NCI-H2081 (cell line): ENCODE data around the gene GRK5.

Experiments
- DNase-seq, 2 experiments: peaks; one replicate each; lab custom pipeline; 2025; lab: John Stamatoyannopoulos, UW

The GRK5 gene

DNA sequence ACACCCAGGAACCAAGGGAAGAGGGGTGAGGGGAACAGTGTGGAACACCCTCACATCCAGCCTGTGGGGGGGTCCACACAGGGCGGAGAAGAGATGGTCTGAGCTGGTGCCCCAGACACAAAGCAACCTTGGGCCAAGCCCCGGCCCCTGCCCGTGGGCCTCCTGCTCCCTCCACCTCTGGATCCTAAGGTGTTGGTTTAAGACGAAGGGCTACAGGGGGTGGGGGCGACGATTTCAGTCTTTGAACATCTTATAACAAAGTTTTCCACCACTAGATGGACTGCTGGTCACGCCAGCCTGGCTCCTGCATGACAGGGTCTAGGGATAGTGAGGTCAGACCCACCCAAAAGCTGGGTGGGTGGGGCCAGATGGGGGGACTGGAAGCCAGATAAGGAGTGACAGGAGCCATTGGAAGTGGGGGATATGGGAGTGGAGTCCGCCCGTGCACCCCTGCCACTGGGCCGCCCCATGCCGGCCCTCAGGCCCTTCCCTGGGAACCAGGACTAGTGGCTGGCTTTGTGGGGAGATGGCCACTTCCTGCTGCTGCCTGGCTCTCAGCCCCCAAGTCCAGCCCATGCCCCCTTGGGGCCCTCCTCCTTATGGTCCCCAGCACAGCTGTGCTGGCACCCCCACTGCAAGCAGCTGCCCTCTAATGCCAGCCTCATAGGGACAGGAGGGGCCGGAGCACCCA lies 236.7 kb downstream of the GRK5 start:
- DNase-seq, result no peak

DNA sequence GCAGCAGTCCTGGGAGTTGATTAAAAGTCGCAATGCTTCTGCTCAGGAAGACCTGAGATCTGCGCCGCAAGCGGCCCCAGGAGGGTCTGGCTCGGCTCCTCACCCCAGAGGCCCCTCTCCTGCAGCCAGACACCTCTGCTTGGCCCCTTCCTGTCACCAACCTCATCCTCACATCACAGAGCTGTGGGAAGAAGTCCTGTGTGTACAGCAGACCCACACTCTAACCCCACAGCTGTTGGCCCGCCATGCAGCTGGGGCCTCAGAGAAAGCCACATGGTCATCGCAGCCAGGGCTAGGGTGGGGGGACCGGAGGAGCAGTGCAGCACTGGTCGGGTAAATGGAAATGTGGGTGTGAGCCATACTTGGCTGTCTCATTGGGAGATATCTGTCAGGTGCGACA lies 237.5 kb downstream of the GRK5 start:
- no peak for DNase-seq

DNA sequence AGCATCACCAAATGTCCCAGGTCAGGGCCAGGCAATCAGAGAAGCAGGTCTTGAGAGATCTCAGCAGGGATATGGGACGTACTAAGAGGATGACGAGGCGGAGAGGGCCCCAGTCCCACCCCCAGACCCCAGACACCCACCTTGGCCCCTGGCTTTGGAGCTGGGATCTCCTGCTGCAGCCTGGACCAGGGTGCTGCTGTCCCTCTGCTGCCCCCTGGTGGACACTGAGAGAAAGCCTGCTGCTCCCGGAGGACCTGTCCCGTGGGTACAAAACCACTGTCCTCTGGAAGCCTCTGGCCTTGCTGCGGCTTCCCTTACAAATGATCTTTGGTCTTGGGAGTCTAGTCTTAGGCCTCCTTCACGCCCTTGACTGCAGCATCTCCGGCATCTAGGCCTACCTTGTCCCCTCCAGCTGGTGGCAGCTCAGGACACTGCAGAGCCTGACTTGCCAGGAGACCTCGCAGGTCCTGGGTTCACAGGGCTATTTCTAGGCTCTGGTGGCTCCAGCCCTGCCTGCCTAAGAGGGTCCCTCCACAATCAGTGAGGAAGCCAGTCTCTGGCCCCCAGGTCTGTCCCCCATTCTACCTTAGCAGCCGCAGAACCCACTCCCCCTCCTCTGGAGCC lies 238.1 kb downstream of the GRK5 start:
- peak; percentile 28 to 62 for DNase-seq

DNA sequence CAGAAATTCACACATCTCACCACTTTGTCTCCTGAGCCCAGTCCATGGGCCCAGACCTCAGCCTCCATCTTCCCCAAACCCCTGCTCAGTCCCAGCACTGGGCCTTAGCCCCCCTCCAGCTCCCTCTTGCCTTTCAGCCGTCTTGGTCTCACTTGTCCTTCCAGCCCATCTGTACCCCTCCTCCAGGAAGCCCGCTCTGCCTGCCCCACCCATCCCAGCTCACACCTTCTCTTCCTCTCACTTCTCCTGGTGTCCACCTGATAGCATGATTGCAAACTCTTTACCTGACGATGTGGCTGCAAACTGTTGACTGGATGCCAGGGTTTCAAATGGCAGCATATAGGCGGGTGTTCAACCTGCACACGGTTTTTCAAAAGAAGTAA lies 238.6 kb downstream of the GRK5 start:
- no peak for DNase-seq

DNA sequence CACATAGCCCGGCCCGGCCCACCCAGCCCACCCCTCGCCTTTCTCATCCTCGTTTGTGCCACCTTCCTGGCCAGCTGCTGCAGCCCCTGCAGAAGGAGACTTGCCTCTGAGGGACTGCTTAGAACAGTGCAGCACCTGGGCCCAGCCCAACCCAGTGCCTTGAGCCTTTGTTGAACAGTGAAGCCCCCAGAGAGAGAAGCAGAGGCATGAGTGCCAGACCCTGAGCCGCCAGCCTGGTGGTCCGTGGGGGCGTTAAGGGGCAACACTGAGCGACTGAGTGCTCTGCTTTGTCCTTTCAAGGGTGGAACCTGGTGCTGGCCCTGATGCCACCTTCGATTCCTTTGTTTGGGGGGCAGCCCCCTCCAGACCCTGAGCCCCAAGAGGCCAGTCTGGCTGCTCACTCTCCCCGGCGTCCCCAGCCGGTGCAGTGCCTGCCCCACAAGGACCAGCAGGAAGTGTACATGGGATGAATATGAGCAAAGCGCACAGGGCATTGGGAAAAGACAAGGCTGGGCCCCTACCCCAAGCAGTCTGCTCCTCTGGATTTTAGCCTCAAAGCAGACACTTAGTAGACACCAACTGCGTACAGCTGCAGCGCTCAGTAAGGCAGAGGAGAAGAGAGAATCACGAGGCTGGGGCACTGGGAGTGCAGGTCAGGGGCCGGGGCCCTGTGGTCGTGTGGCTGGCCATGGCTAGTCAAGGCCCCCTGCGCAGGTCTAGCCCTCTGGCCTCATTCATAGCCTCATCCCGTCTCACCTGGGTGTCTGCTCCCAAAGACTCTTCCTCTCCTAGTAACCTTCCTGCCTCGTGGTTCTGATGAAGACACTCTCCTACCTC lies 239.3 kb downstream of the GRK5 start:
- DNase-seq, result no peak

DNA sequence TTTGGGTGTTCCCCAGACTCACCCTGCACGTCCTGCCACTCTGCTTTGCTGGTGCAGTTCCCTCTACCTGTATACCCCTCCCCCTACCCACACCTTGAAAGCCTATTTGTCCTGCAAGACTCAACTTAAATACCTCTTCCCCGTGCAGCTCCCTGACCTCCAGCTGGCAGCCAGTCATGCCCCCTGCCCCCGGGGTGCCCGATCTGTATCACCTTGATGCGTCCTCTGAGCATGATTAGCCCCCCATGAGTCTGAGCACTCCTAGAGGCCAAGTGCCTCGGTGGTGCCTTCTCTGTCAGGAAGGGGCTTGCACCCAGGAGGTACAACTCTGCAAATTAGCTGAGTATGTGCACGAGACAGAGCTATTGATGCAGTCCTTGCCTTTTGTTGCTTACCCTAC lies 240.1 kb downstream of the GRK5 start:
- no peak for DNase-seq

DNA sequence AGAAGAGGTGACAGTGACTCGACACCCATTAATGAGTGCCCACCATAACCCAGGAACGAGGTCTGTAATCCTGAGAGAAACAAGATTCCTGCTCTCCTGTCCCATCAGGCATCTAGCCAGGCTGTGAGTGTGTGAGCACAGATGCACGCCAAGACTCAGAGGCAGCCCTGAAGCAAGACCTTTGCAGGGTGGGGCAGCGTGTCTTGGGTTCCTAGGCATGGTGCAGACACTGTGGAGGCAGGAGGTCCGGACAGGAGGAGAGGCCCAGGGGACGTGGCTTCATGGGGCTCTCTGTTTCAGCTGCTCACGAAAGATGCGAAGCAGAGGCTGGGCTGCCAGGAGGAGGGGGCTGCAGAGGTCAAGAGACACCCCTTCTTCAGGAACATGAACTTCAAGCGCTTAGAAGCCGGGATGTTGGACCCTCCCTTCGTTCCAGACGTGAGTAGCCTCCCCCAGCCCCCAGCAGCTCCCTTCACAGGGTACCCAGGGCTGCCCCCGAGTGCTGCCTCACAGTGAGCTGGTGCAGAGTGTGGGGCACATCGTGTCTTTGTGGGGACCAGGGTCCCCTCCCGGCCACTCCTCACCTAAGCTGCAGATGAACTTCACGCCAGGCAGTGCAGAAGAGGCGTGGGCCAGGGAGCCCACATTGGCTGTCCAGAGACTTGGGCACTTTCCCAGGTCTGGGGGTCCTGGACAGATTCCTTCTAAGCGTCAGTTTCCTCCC lies 240.6 kb downstream of the GRK5 start:
- DNase-seq, result no peak

DNA sequence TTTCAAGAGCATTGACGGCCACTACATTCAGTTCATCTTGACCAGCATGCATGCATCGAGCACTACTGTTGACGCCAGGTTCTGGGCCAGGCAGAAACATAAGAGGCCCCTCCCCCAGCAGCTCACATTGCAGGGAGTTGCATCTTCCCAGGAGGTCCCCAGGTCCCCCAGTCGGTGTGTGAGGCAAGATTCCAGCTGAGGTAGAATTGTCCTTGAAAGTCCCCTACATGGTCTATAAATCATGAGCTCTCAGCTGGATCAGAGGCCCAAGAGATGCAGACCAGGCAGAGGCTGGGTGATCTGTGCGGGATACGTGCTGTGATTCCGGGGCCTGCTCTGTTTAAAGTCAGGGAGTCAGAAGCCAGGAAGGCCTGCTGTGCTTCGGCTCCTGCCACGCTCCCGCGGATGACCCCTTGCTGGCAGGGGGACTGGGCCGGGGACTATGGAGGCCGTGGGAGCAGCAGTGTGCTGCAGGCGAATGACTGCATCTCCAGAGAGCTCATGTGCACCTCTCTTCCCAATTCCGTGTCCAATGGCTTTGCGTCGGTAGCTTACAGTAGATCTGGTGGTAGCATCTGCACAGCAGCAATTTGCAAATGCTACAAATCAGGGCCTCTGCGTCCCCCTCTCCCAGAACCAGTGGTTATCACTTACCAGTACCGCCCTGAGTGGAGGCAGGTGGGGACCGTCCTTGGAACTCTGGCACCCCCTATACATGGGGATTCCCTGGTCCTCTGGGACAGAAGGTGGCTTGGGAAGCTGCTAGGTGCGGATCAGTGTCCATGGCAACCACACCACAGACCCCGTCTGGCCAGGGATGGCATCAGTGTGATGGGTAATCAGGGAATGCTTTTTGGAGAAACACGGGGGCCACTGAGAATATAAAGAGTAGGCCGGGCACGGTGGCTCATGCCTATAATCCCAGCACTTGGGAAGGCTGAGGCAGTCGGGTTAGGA lies 241.5 kb downstream of the GRK5 start:
- DNase-seq, result no peak

DNA sequence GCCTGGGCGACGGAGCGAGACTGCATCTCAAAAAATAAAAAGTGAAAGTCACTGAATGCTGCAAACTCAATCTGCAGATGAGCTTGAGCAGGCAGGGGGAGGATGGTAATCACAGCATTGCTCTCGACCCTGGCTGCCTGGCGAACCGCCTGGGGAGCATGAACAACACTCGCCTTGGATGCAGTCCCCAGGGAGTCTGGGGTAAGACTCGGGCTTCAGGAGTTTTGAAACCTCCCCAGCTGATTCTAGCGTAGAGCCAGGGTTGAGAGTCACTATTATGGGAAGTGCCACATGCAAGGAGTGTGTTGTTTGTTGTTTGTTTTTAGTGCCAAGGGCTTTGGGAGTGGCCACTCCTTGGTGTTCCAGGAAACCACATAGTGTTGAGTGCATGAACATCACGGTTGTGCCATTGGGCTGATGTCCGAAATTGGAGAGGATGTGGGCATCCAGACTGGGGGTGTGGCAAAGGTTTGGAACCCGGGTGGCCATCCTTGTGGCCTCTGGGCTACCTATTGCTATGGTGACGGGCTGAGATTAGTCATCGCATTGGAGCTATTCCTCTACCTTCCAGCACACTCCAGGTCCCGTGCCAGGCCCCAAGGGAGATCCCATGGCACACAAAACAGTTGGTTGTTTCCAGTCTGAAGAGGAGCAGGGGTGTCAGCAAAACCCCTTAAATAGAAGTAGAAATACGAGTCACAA lies 242.5 kb downstream of the GRK5 start:
- no peak for DNase-seq

DNA sequence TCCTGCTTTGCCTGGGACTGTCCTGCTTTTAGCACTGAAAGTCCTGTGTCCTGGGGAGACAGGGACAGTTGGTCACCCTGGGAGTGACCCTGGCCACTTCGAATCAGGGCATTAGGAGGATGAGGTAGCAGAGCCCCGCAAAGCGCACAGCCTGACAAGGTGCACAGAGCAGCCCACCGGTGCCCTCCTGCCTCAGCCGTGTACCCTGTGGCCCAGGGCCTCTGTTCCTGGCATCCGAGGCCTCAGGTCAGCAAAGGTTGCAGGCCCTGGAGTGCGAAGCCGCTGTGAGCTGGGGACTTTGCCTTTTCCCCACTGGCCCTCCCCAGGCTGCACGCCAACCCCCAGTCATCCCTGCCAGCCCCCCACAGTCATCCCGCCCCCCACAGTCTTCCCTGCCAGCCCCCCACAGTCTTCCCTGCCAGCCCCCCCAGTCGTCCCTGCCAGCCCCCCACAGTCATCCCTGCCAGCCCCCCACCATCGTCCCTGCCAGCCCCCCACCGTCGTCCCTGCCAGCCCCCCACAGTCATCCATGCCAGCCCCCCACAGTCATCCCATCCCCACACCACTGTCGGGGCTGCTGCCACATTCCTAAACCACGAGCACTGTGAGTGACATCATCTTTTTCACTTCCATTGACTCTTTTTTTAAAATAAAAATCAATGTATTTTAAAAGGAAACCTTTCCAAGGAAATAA lies 243.4 kb downstream of the GRK5 start:
- no peak for DNase-seq

DNA sequence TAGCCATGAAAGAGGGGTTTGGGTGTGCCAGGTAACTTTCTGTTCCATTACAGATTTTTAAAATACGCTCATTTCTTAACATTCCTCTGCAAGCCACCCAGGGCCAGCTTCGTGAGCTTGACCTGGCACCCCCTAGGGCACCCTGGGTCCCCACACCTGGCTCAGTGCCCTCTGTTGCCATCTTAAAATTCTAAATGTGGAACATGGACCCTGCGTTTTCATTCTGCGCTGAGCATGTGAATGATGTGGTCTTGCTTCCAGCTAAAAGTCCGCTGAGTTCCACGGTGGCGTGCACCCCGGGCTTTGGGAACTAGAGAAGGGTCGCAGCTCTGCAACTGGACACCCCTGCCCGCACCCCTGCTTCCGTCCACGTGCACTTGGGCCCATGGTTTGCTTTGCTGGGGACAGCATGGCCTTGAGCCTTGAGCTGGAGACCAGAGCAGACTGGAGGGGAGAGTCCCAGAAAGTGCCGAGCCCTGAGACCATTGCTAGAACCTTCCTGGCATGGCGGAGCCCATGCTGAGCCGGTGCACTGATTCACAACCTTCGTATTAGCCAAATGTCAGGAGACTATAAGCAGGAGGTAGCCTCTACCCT lies 244.0 kb downstream of the GRK5 start:
- no peak for DNase-seq

DNA sequence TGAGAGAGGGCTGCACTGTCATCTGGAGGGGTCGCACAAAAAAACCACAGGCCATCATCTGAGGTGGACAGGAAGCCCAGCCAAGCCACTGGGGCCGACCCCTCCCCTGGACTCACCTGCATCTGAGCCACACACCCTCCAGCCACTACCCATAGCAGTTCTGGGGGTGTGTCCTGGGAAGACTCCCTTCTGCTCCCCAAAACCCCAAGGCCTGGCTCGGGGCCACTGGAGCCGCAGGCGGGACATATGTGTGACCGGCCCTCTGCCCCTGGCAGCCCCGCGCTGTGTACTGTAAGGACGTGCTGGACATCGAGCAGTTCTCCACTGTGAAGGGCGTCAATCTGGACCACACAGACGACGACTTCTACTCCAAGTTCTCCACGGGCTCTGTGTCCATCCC lies 245.0 kb downstream of the GRK5 start:
- no peak for DNase-seq

DNA sequence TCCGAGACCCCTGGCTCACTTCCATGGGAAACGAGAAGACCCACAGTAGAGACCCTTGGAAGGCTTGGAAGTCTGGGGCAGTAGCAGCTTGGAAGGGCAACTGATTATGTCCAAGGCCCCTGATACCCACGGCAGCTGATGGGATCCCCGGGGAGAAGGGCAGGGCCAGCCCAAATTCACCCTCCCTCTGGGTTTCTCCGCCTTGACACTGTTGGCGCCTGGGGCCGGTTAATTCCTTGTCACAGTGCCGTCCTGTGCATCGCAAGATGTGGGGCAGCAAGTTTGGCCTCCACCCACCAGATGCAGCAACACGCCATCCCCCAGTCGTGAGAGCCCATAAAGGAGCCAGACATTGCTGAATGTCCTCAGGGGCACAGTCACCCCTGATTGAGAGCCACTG lies 245.9 kb downstream of the GRK5 start:
- no peak for DNase-seq

DNA sequence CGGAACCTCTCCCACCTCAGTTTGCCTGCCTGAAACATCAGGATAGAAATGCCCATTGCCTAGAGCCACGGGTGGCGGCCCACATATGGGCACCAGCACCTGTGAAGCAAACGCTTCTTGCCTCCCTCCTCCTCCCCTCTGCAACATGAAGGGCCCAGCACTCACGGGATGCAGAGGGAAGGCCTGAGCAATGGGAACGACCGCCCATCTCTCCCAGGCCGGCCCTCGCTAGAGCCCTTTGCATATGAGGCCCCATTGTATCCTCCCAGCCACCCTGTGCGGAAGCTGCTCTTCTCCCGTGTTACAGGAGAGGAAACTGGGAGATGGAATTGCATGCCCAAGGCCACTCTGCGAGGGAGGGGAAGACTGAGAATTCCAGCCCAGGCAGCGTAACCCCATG lies 246.9 kb downstream of the GRK5 start:
- no peak for DNase-seq

DNA sequence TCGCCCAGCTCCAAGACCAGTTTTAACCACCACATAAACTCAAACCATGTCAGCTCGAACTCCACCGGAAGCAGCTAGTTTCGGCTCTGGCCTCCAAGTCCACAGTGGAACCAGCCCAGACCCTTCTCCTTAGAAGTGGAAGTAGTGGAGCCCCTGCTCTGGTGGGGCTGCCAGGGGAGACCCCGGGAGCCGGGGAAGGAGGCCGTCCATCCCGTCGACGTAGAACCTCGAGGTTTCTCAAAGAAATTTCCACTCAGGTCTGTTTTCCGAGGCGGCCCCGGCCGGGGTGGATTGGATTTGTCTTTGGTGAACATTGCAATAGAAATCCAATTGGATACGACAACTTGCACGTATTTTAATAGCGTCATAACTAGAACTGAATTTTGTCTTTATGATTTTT lies 247.6 kb downstream of the GRK5 start:
- no peak for DNase-seq

DNA sequence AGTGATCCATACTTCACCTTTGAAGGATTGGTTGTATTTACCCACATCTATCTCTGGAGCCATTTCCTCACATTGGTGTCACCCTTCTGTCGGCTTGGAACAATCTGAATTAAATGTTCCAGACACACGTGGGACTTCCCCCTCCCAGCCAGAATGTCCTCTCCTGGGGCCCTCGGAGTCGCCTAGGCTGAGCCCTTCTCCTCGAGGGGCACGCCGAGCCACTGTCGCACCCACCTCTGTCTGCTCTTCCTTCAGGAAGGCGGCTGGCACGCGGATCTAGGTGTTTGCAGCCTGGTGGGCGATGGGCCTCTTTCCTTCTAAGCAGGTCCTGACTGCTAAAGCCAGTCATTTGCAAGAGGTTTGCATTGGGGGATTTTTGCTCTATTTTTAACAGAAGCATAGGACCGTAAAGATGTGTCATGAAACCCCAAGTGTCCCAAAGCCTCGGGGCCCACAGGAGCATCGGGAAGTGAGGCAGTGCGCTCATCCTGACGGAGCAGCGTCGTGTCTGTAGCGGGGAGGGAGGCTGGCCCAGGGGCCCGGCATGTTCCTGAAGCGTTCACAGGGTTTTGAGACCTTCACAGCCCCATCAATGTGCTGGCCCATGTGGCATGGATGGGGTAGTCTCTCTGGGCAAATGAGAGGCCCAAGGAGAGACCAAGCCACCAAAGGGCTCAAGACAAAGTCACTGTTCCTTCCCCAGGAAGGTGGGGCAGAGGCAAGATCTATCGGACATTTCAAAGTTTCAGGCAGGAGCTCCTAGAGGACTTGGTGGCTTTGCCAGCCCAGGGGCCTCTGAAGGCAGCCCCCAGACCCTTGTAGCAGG lies 248.5 kb downstream of the GRK5 start:
- DNase-seq, result no peak

DNA sequence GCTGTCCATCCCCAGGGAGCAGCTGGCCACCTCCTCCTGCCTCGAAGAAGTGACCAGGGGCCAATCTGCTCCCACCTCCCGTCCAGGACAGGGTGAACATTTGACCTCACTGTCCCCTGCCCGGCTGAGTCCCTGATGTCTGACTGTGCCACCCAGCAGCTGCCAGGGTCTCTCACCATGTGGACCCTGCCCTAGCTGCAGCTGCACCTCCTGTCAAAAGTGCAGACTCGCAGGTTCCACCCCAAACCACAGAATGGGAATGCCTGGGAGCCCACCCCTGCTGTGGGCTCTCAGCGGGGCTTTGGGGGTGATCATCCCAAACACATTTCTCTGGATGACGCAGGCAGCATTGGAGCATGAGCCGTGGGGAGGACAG lies 249.1 kb downstream of the GRK5 start:
- DNase-seq, result no peak

DNA sequence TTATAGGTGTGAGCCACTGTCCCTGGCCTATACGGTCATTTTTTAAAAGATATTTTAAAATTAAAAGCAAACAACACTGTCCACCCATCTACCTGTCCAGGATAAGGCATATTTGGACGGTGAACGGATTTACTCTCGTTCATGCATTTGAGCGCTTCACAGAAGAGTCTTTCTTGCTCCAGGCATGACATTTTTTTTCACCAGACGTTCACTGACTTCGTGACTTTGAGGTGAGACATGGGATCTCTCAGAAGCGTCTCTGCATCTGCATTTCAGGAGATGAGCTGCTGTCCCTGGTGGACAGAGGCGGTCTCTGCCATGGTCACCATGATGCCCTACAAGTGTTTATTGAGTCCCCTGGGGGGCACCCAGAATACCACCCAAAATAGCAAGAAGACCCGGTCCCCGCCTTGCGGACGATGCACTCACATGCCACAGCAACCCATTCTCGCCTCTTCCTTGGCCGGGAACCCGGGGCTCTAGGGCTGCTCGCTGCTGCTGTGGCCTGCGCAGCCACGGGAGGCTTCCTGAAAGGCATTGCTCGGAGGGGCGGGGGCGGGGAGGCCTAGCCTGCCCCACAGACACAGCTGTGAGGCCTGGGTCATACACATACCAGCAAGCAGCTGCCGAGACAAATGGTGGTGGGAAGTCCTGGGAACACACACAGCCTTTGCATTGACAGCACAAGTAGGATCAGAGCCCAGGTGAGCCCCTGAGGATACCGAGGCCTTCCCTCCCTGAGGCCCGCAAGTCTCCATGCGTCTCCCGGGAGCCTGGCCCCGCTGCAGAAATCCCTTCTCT lies 250.8 kb downstream of the GRK5 start:
- no peak for DNase-seq
